H9 (cell line): ENCODE results near the gene DDX20. TPM values are rescaled to one million over a fixed set of nuclear protein-coding genes. Genes with fewer than 3 reads are reported as not detected.

Experiments
- DNase-seq: peaks from one replicate; pipeline ENCODE4 v3.0.0-alpha.2; 2017
- H2AFZ ChIP-seq: one replicate; pipeline ENCODE4 v1.6.1; 2013; ENCODE audit warnings: mild to moderate bottlenecking, low read length, control low read depth, moderate library complexity
- H2AK5ac ChIP-seq: 2 replicates; pipeline ENCODE4 v1.6.1; 2013; ENCODE audit warnings: low read length, control low read depth, mixed read lengths; ENCODE audit not compliant: insufficient read length
- H2BK120ac ChIP-seq: one replicate; pipeline ENCODE4 v1.6.1; 2013; ENCODE audit warnings: low read depth, mild to moderate bottlenecking, low read length, control low read depth, inconsistent platforms; ENCODE audit not compliant: poor library complexity, severe bottlenecking
- H2BK12ac ChIP-seq: 2 replicates; pipeline ENCODE4 v1.6.1; 2013; ENCODE audit warnings: low read length, control low read depth, mixed read lengths, low read depth; ENCODE audit not compliant: insufficient read length
- H2BK15ac ChIP-seq: 2 replicates; pipeline ENCODE4 v1.6.1; 2013; ENCODE audit warnings: low read depth, low read length, control low read depth
- H2BK20ac ChIP-seq: one replicate; pipeline ENCODE4 v1.6.1; 2013; ENCODE audit warnings: low read depth, mild to moderate bottlenecking, low read length, control low read depth, inconsistent platforms; ENCODE audit not compliant: poor library complexity, severe bottlenecking
- H2BK5ac ChIP-seq: 2 replicates; pipeline ENCODE4 v1.6.1; 2013; ENCODE audit warnings: low read length, control low read depth, mixed read lengths; ENCODE audit not compliant: insufficient read length
- H3K14ac ChIP-seq: 2 replicates; pipeline ENCODE4 v1.6.1; 2013; ENCODE audit warnings: low read length, control low read depth; ENCODE audit not compliant: insufficient read depth
- H3K18ac ChIP-seq: 2 replicates; pipeline ENCODE4 v1.6.1; 2013; ENCODE audit warnings: low read depth, mild to moderate bottlenecking, mixed read lengths, low read length, control low read depth; ENCODE audit not compliant: insufficient read length
- H3K23ac ChIP-seq: 2 replicates; pipeline ENCODE4 v1.6.1; 2013; ENCODE audit warnings: low read length, control low read depth, mixed read lengths, low read depth; ENCODE audit not compliant: insufficient read length
- H3K23me2 ChIP-seq: 2 replicates; pipeline ENCODE4 v1.6.1; 2013; ENCODE audit warnings: low read depth, mild to moderate bottlenecking, mixed read lengths, low read length, control low read depth; ENCODE audit not compliant: insufficient read length, poor library complexity, severe bottlenecking
- H3K27ac ChIP-seq: 2 replicates; pipeline ENCODE4 v1.5.1; 2013; ENCODE audit warnings: low read length, control low read depth, mixed read lengths, low read depth; ENCODE audit not compliant: insufficient read length
- H3K27me3 ChIP-seq: 2 replicates; pipeline ENCODE4 v1.6.1; 2013; ENCODE audit warnings: low read length, control low read depth, inconsistent platforms; ENCODE audit not compliant: insufficient read depth
- H3K4ac ChIP-seq: 2 replicates; pipeline ENCODE4 v1.6.1; 2013; ENCODE audit warnings: low read depth, mild to moderate bottlenecking, control low read depth, inconsistent platforms, low read length, moderate library complexity
- H3K4me1 ChIP-seq: 2 replicates; pipeline ENCODE4 v1.6.1; 2013; ENCODE audit warnings: low read length, control low read depth, inconsistent platforms; ENCODE audit not compliant: insufficient read depth
- H3K4me2 ChIP-seq: 2 replicates; pipeline ENCODE4 v1.6.1; 2013; ENCODE audit warnings: low read length, control low read depth, mixed read lengths; ENCODE audit not compliant: insufficient read length, insufficient read depth
- H3K56ac ChIP-seq: 2 replicates; pipeline ENCODE4 v1.6.1; 2013; ENCODE audit warnings: low read depth, mild to moderate bottlenecking, mixed read lengths, low read length, control low read depth; ENCODE audit not compliant: insufficient read length
- H3K79me1 ChIP-seq: 2 replicates; pipeline ENCODE4 v1.6.1; 2013; ENCODE audit warnings: low read depth, mild to moderate bottlenecking, moderate library complexity, low read length, control low read depth, inconsistent platforms; ENCODE audit not compliant: insufficient read depth, poor library complexity, severe bottlenecking
- H3K79me2 ChIP-seq: 2 replicates; pipeline ENCODE4 v1.6.1; 2013; ENCODE audit warnings: low read length, control low read depth, inconsistent platforms; ENCODE audit not compliant: insufficient read depth
- H3K9ac ChIP-seq: 2 replicates; pipeline ENCODE4 v1.6.1; 2013; ENCODE audit warnings: low read length, control low read depth, mixed read lengths; ENCODE audit not compliant: insufficient read length; ENCODE audit errors: extremely low read depth
- H3K9me3 ChIP-seq: one replicate; pipeline ENCODE4 v1.6.1; 2013; ENCODE audit warnings: low read depth, low read length, inconsistent platforms; ENCODE audit not compliant: control insufficient read depth
- H3T11ph ChIP-seq: one replicate; pipeline ENCODE4 v1.6.1; 2013; ENCODE audit warnings: mild to moderate bottlenecking, low read length, control low read depth, inconsistent platforms
- H4K20me1 ChIP-seq: one replicate; pipeline ENCODE4 v1.6.1; 2013; ENCODE audit not compliant: control insufficient read depth, insufficient read length, insufficient read depth
- H4K5ac ChIP-seq: 2 replicates; pipeline ENCODE4 v1.6.1; 2013; ENCODE audit warnings: low read depth, mild to moderate bottlenecking, mixed read lengths, low read length, control low read depth; ENCODE audit not compliant: insufficient read length
- H4K8ac ChIP-seq: replicated peaks from 2 replicates; pipeline ENCODE4 v1.6.1; 2013; ENCODE audit warnings: low read length, control low read depth, mixed read lengths, low read depth; ENCODE audit not compliant: insufficient read length
- H4K91ac ChIP-seq: 2 replicates; pipeline ENCODE4 v1.6.1; 2013; ENCODE audit warnings: low read depth, mild to moderate bottlenecking, moderate library complexity, mixed read lengths, low read length, control low read depth; ENCODE audit not compliant: insufficient read length
- H3K27ac Mint-ChIP-seq, 3 experiments: 2 replicates in 2 of 3; 3 replicates in 1 of 3; pipeline ENCODE4 v1.8.0; 2020 to 2021; ENCODE audit warnings: mixed read lengths in 3 of 3, mild to moderate bottlenecking in 1 of 3, moderate library complexity in 1 of 3
- H3K27me3 Mint-ChIP-seq: 2 replicates; pipeline ENCODE4 v1.8.0; 2021; ENCODE audit warnings: low read depth, mild to moderate bottlenecking, moderate library complexity, mixed read lengths
- H3K36me3 Mint-ChIP-seq, 3 experiments: 2 replicates in 2 of 3; 3 replicates in 1 of 3; pipeline ENCODE4 v1.8.0; 2020 to 2021; ENCODE audit warnings: low read depth in 3 of 3, mixed read lengths in 3 of 3; ENCODE audit not compliant: insufficient read depth in 1 of 3
- H3K4me1 Mint-ChIP-seq, 2 experiments: 2 replicates each; pipeline ENCODE4 v1.8.0; 2020; ENCODE audit warnings: mixed read lengths in 2 of 2
- H3K4me3 Mint-ChIP-seq, 2 experiments: 2 replicates in 1 of 2; 3 replicates in 1 of 2; pipeline ENCODE4 v1.8.0; 2020 to 2021; ENCODE audit warnings: mild to moderate bottlenecking in 2 of 2, mixed read lengths in 2 of 2, moderate library complexity in 1 of 2
- H3K9me3 Mint-ChIP-seq, 2 experiments: 2 replicates in 1 of 2; 3 replicates in 1 of 2; pipeline ENCODE4 v1.8.0; 2020; ENCODE audit warnings: mild to moderate bottlenecking in 2 of 2, mixed read lengths in 2 of 2, moderate library complexity in 1 of 2
- WGBS: extraction: QIAGEN DNeasy Blood & Tissue Kit; methylation state at CpG from one replicate; pipeline ENCODE4 v1.1.7; 2013; ENCODE audit warnings: missing lambda C conversion rate, low lambda C conversion rate, mixed read lengths; ENCODE audit not compliant: insufficient read length; ENCODE audit errors: extremely low coverage; 5-methylcytosine and 5-hydroxymethylcytosine counted together
- total RNA-seq: library from RNA; stranded (reverse); gene quantifications from 2 replicates; pipeline ENCODE4 v1.2.1, GENCODE V29; 2021
- TF ChIP-seq, protein P1 (sequence below): fragments of 200-600 bp; sonication (generic); conservative IDR thresholded peaks from 3 replicates; pipeline ENCODE4 v1.8.0; 2021; ENCODE audit warnings: antibody characterized with exemption, mild to moderate bottlenecking

The DDX20 gene
- total RNA-seq, 1 experiment from 2014 or later: 38.3 TPM

DNA sequence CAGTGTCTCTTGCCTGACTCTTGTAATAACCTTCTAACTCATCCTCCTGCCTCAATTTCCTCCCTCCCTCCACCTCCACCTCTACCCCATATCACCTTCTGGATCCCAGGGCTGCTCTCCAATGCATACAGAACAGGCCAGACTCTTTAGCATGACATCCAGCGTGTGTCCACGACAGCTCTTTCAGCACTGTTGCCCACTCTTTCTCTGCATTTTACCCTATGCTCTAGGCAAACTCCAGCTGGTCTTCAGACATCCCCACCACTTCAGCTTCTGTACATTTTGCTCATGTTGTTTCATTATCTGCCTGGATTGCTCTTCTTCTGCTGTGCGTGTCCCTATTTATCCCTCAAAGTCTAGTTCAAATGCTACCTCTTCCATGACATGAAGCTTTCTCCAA lies 21.3 kb upstream of the DDX20 start:
- Histone ChIP-seq H3K79me2 (no peaks in the 10 kb centered on the region; the same call in 1 of the 2 replicates), H3T11ph (no peak overlapping the region), H4K20me1 (no peaks in the 10 kb centered on the region), H4K91ac (no peak overlapping the region), H3K56ac (no peak overlapping the region), H4K8ac (no peak overlapping the region), H2AK5ac (no peak overlapping the region), H2BK12ac (no peak overlapping the region), H3K4ac (no peak overlapping the region), H3K4me2 (no peak overlapping the region), H3K14ac (no peak overlapping the region), H2BK120ac (no peak overlapping the region), H3K79me1 (peaks cover 2% of the 10 kb centered on the region), H3K27me3 (no peaks in the 10 kb centered on the region), H2BK5ac (no peak overlapping the region), H4K5ac (no peak overlapping the region), H3K27ac (no peak overlapping the region), H2AFZ (no peak overlapping the region), H2BK15ac (no peak overlapping the region), H3K18ac (no peak overlapping the region), H3K9ac (no peak overlapping the region), H3K23me2 (peaks cover 13% of the 10 kb centered on the region), H2BK20ac (no peak overlapping the region), H3K4me1 (peaks cover 20% of the 10 kb centered on the region), H3K9me3 (no peaks in the 10 kb centered on the region), H3K23ac (no peak overlapping the region)
- WGBS: no CpG with 5 or more reads among the region's 3 CpGs
- H3K9me3 Mint-ChIP-seq: no peaks in the 10 kb centered on the region
- peaks cover 15 to 18% of the 10 kb centered on the region in 2 experiments for H3K4me1 Mint-ChIP-seq
- DNase-seq: no peak
- no peaks in the 10 kb centered on the region for H3K36me3 Mint-ChIP-seq
- no peak overlapping the region for H3K4me3 Mint-ChIP-seq
- H3K27ac Mint-ChIP-seq: no peak overlapping the region
- TF ChIP-seq, protein P1, sequence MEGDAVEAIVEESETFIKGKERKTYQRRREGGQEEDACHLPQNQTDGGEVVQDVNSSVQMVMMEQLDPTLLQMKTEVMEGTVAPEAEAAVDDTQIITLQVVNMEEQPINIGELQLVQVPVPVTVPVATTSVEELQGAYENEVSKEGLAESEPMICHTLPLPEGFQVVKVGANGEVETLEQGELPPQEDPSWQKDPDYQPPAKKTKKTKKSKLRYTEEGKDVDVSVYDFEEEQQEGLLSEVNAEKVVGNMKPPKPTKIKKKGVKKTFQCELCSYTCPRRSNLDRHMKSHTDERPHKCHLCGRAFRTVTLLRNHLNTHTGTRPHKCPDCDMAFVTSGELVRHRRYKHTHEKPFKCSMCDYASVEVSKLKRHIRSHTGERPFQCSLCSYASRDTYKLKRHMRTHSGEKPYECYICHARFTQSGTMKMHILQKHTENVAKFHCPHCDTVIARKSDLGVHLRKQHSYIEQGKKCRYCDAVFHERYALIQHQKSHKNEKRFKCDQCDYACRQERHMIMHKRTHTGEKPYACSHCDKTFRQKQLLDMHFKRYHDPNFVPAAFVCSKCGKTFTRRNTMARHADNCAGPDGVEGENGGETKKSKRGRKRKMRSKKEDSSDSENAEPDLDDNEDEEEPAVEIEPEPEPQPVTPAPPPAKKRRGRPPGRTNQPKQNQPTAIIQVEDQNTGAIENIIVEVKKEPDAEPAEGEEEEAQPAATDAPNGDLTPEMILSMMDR: no peak
- H3K27me3 Mint-ChIP-seq: peaks cover 2% of the 10 kb centered on the region; the same call in 1 of the 2 replicates
